HG03095 (cell line): ENCODE data around the gene TTC6.

Experiments
- ATAC-seq: cut with Tn5 transposase; IDR thresholded peaks from one replicate; pipeline ENCODE4 v1.9.1; 2021; ENCODE audit warnings: moderate library complexity; ENCODE audit not compliant: unreplicated experiment

TTC6 gene

GRCh38 chr14:37597914-37598746 is 2.7 kb downstream of the TTC6 start:
- no peak for ATAC-seq

GRCh38 chr14:37598747-37599506 is 3.5 kb downstream of the TTC6 start:
- no peak for ATAC-seq

- no peak for ATAC-seq
Measured at GRCh38 chr14:37599507-37600368, 4.3 kb downstream of the TTC6 start.

- ATAC-seq, result no peak
Measured at GRCh38 chr14:37600880-37601741, 5.7 kb downstream of the TTC6 start.

GRCh38 chr14:37601865-37602264 is 6.4 kb downstream of the TTC6 start:
- no peak for ATAC-seq

GRCh38 chr14:37602605-37603453 is 7.4 kb downstream of the TTC6 start:
- ATAC-seq, result no peak

- no peak for ATAC-seq
Measured at GRCh38 chr14:37603688-37604251, 8.3 kb downstream of the TTC6 start.

GRCh38 chr14:37606678-37607077 is 11.2 kb downstream of the TTC6 start:
- no peak for ATAC-seq

GRCh38 chr14:37608649-37609048 is 13.2 kb downstream of the TTC6 start:
- ATAC-seq, result no peak

GRCh38 chr14:37610945-37611523 is 15.6 kb downstream of the TTC6 start:
- ATAC-seq, result no peak

GRCh38 chr14:37615582-37616289 is 20.3 kb downstream of the TTC6 start:
- no peak for ATAC-seq

- ATAC-seq, result no peak
Measured at GRCh38 chr14:37616853-37617252, 21.4 kb downstream of the TTC6 start.

GRCh38 chr14:37617864-37618365 is 22.5 kb downstream of the TTC6 start:
- ATAC-seq, result no peak

GRCh38 chr14:37618498-37619028 is 23.1 kb downstream of the TTC6 start:
- no peak for ATAC-seq

- ATAC-seq, result no peak
Measured at GRCh38 chr14:37620856-37621255, 25.4 kb downstream of the TTC6 start.

GRCh38 chr14:37622231-37622923 is 26.9 kb downstream of the TTC6 start:
- no peak for ATAC-seq

GRCh38 chr14:37623426-37623951 is 28.1 kb downstream of the TTC6 start:
- no peak for ATAC-seq
